Suprapubic skin (tissue), 4 donors: ENCODE results near the gene DNAAF1.
"Not testable (repeated sequence)": the region's sequence is repeated elsewhere in the genome, so short reads cannot be mapped to it uniquely, and the experiment has no call there.

Experiments used
- EP300 ChIP-seq: sonication (generic); formaldehyde crosslinking; IDR thresholded peaks from one replicate; pipeline ENCODE4 v1.6.1; 2017; ENCODE audit warnings: antibody characterized with exemption
- POLR2A ChIP-seq, 2 donors: fragments of 450-650 bp; IDR thresholded peaks; one replicate each; pipeline ENCODE4 v1.6.1; 2017; ENCODE audit warnings: antibody characterized with exemption in 2 of 2, mild to moderate bottlenecking in 2 of 2, moderate library complexity in 2 of 2
- POLR2AphosphoS5 ChIP-seq, 3 donors: sonication (generic); formaldehyde crosslinking; IDR thresholded peaks; one replicate each; pipeline ENCODE4 v1.6.1; 2017; ENCODE audit warnings: antibody characterized with exemption in 3 of 3
- TF ChIP-seq, protein P1 (sequence below), 2 donors: fragments of 200-600 bp in 1 of 2; fragments of 450-650 bp in 1 of 2; sonication (generic) in 1 of 2; IDR thresholded peaks; one replicate each; pipeline ENCODE4 v1.5.1; 2016 to 2019; ENCODE audit warnings: antibody characterized with exemption in 2 of 2, mild to moderate bottlenecking in 1 of 2, moderate library complexity in 1 of 2

DNA sequence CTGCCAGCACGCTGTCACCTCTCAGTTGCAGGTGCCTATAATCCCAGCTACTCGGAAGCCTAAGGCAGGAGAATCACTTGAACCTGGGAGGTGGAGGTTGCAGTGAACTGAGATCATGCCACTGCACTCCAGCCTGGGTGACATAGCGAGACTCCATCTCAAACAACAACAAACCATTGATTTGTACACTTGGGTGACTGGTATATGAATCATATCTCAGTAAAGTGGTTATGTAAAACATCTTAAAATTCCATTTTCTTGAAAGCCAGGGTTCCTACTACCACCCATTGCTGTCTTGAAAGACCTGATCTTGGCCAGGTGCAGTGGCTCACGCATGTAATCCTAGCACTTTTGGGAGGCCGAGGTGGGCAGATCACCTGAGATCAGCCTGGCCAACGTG, 60.0 kb downstream of the DNAAF1 start:
- TF ChIP-seq, protein P1, sequence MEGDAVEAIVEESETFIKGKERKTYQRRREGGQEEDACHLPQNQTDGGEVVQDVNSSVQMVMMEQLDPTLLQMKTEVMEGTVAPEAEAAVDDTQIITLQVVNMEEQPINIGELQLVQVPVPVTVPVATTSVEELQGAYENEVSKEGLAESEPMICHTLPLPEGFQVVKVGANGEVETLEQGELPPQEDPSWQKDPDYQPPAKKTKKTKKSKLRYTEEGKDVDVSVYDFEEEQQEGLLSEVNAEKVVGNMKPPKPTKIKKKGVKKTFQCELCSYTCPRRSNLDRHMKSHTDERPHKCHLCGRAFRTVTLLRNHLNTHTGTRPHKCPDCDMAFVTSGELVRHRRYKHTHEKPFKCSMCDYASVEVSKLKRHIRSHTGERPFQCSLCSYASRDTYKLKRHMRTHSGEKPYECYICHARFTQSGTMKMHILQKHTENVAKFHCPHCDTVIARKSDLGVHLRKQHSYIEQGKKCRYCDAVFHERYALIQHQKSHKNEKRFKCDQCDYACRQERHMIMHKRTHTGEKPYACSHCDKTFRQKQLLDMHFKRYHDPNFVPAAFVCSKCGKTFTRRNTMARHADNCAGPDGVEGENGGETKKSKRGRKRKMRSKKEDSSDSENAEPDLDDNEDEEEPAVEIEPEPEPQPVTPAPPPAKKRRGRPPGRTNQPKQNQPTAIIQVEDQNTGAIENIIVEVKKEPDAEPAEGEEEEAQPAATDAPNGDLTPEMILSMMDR (IDR thresholded peaks at IDR 0.05): not testable (repeated sequence)
- TF ChIP-seq POLR2A (IDR thresholded peaks at IDR 0.05); POLR2AphosphoS5 (IDR thresholded peaks at IDR 0.05); EP300: not testable (repeated sequence)
